Activated T-helper 17 cell treated with anti-CD3 and anti-CD28 coated beads, Interleukin-2, amount 50 U/mL, for 72 hours (primary cell): ENCODE measurements around the gene STK11. TPM values are rescaled to one million over a fixed set of nuclear protein-coding genes. Genes with fewer than 3 reads are reported as not detected.

Source experiments
- ATAC-seq: fragments of 150-1000 bp; cut with Tn5 transposase; replicated peaks from 2 replicates; pipeline ENCODE4 v1.10.0; 2021; ENCODE audit warnings: mild to moderate bottlenecking, moderate library complexity
- H3K27ac Mint-ChIP-seq: one replicate; pipeline ENCODE4 v1.8.0; 2022; ENCODE audit warnings: mixed read lengths
- H3K27me3 Mint-ChIP-seq: one replicate; pipeline ENCODE4 v1.8.0; 2022; ENCODE audit warnings: mixed read lengths
- H3K36me3 Mint-ChIP-seq: one replicate; pipeline ENCODE4 v1.8.0; 2022; ENCODE audit warnings: low read depth, mild to moderate bottlenecking, mixed read lengths
- H3K4me1 Mint-ChIP-seq: one replicate; pipeline ENCODE4 v1.8.0; 2022; ENCODE audit warnings: mixed read lengths
- H3K4me3 Mint-ChIP-seq: one replicate; pipeline ENCODE4 v1.8.0; 2022; ENCODE audit warnings: mild to moderate bottlenecking, mixed read lengths
- H3K9me3 Mint-ChIP-seq: one replicate; pipeline ENCODE4 v1.8.0; 2022; ENCODE audit warnings: mixed read lengths
- total RNA-seq, 2 donors: library from RNA; stranded (reverse); gene quantifications; one replicate each; pipeline ENCODE4 v1.2.3, GENCODE V29; 2022

STK11 gene
- total RNA-seq, 2 donors from 2014 or later, result 77.0 to 86.6 TPM

DNA sequence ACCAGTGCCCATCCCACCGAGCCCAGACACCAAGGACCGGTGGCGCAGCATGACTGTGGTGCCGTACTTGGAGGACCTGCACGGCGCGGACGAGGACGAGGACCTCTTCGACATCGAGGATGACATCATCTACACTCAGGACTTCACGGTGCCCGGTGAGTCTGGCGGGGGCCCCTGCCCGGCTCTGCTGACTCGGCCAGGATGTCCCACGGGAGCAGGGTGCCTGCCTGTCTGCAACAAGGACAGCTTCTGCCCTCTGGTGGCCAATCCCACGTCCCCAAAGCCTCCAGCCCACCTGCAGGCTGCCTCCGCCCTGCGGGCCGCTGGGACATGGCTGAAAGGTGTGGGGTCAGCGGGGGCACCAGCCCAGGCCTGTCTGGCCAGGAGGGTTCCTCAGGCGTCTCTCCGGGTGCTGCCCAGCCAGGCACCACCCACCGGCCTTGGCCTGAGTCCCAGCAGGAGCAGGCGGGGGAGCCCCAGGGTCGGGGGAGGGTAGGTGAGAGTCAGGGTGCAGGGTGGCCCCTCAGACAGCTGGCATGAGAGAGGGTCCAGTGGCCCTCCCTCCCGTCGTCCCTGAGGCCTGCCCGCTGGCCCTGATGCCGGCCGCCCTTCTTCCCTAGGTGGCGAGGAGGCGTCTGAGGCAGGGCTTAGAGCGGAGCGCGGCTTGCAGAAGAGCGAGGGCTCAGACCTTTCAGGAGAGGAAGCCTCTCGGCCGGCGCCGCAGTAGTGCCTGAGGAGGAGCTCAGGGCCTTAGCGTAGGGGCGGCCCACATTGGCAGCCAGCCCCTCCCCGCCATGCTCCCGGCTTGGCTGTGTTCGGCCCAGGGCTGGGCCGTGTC, 17.7 kb downstream of the STK11 start:
- Mint-ChIP-seq H3K9me3 (no peaks in the 10 kb centered on the region), H3K4me1 (no peaks in the 10 kb centered on the region), H3K27me3 (no peaks in the 10 kb centered on the region), H3K36me3 (peaks cover 5% of the 10 kb centered on the region), H3K27ac (no peak overlapping the region), H3K4me3 (no peak overlapping the region)
- peak; percentile 34 for ATAC-seq

DNA sequence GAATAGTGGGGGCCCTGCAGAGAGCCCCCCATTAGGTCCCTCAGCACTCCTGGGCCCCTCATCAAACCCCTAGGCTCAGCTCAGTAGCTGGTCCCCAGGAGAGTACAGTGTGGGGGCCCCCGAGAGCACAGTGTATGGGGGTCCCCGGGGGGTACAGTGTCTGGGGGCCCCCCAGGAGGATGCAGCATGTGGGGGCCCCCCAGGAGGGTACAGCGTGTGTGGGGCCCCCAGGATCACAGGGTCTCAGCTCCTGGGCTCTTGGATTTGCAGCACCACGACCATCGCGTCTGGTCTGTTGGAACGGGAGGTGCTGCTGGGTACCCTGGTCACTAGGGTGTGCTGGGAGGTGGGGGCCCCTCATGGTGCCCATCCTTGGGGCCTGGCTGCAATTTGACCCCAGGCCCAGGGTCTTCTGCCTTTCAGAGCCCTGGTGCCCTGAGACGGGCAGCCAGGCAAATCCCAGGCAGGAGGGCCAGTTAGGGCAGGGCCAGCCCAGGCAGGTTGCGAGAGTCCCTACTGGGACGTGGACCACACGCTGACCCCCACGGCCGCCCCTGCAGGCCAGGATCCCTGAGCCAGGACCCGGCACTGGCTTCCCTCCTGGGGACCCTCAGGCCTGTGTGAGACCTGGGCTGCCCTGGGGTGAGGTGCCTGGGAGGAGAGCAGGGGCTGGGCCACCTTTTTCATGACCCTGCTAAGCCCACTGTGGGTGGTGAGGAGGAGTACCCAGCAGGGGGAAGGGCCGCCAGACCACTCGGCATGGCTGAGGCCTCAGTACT, 18.7 kb downstream of the STK11 start:
- H3K4me3 Mint-ChIP-seq, result no peak overlapping the region
- ATAC-seq, result no peak

DNA sequence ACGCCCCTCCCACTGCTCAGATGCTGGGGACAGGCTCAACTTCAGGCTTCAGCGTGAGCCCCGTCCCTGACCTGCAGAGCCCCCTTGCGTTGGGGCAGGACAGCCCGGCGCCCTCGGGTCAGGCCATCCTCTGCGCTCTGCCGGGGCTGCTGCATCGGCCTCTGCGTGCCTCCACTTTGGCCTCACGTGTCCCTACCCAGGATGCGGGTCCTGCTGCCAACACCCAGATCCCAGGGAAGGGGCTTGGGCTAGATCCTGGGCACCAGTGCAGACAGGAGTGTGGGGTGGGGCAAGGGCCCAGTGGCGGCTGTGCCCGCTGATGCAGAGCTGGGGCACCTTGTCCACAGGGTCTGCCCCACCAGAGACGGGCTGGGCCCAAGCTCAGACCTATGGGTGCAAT, 19.3 kb downstream of the STK11 start:
- no peak for ATAC-seq
- H3K36me3 Mint-ChIP-seq, result peaks cover 5% of the 10 kb centered on the region
- no peak overlapping the region for H3K27ac Mint-ChIP-seq

More for the DNA sequence above, 18.7 kb downstream of the STK11 start:
- Mint-ChIP-seq H3K36me3 (peaks cover 5% of the 10 kb centered on the region), H3K27me3 (no peaks in the 10 kb centered on the region), H3K4me1 (no peaks in the 10 kb centered on the region), H3K9me3 (no peaks in the 10 kb centered on the region), H3K27ac (no peak overlapping the region)

DNA sequence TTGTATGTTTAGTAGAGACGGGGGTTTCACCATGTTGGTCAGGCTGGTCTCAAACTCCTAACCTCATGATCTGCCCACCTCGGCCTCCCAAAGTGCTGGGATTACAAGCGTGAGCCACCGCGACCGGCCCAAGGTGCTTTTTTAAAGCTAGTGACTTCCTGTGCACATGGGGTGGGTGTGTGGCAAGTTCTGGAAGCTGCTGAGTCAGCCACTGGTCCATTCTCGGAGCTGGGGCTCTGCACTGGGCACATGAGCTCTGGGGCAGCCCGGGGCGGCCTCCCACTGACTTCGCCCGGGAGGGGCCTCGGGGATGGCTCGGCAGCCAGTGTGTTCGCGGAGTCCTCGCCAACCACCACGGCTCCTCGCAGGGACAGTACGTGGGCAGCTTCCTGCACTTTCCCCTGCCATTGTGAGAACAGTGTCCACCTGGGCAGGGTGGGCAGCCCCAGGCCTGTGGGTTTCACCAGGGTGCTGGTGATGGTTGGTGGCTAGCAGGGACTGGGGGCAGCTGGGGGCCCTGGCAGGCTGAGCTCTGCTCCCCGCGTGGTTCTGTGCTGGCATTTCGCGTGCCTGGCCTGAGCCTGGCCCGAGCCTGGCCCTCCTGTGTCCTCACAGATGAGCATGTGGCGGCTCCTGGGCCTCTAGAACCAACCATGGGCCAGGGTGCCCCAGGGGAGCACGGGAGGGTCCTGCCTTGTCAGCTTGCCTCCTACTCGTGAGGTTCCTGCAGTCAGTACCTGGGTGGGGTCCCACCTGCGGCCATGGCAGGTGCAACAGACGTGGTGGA, 20.1 kb downstream of the STK11 start:
- ATAC-seq, result peak; percentile 42
- H3K36me3 Mint-ChIP-seq, result peaks cover 5% of the 10 kb centered on the region
- H3K9me3 Mint-ChIP-seq, result no peaks in the 10 kb centered on the region
- H3K4me1 Mint-ChIP-seq, result no peaks in the 10 kb centered on the region
- H3K4me3 Mint-ChIP-seq, result no peak overlapping the region
- H3K27me3 Mint-ChIP-seq, result no peaks in the 10 kb centered on the region
- no peak overlapping the region for H3K27ac Mint-ChIP-seq

More for the DNA sequence above, 19.3 kb downstream of the STK11 start:
- Mint-ChIP-seq H3K9me3 (no peaks in the 10 kb centered on the region), H3K4me1 (no peaks in the 10 kb centered on the region), H3K4me3 (no peak overlapping the region), H3K27me3 (no peaks in the 10 kb centered on the region)

DNA sequence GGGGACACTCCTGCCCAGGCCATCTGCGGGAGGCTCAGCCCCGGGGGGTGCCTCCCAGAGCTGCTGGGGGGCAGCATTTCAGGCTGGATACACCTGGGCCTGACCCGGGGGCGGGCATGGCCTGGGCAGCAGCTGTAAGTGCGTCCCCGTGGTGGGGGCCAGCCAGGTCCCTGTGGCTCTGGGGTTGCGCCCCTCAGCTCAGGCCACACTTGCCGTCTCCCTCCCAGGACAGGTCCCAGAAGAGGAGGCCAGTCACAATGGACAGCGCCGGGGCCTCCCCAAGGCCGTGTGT, 20.6 kb downstream of the STK11 start:
- no peak overlapping the region for H3K27ac Mint-ChIP-seq
- peaks cover 5% of the 10 kb centered on the region for H3K36me3 Mint-ChIP-seq
- no peaks in the 10 kb centered on the region for H3K9me3 Mint-ChIP-seq
- H3K4me3 Mint-ChIP-seq, result no peak overlapping the region
- ATAC-seq, result no peak
- no peaks in the 10 kb centered on the region for H3K4me1 Mint-ChIP-seq
- H3K27me3 Mint-ChIP-seq, result no peaks in the 10 kb centered on the region

DNA sequence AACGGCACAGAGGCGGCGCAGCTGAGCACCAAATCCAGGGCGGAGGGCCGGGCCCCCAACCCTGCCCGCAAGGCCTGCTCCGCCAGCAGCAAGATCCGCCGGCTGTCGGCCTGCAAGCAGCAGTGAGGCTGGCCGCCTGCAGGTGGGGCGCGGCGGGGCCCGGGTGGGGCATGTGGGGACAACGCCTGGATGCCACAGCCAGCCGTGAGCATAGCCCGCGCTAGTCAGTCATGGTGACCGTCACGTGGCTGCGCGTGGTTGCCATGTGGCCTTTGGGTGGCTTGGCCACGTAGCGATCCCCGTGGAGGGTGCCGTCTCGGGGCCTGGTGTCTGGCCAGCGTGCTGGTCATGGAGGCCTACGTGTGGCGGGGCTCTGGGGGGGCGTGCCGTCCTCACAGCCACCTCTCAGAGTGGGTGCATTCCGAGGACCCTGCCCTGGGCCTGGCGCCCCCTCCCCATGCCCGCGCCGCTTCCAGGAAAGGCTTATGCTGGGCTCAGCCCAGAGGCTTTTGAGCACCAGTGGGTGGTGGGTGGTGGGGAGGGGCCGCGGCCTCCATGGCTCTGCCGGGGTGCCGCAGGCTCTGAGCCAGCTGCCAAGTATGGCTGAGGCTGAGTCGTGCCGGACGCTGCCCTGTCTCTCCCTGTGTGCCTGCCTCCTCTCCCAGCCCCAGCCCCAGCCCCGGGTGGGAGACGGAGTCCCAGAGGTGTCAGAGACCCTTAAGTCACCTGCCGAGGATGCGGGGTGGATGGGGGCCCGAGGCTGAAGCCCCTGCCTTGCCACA, 21.1 kb downstream of the STK11 start:
- Mint-ChIP-seq H3K4me3 (no peak overlapping the region), H3K4me1 (no peaks in the 10 kb centered on the region), H3K27ac (no peak overlapping the region), H3K9me3 (no peaks in the 10 kb centered on the region), H3K36me3 (peaks cover 5% of the 10 kb centered on the region), H3K27me3 (no peaks in the 10 kb centered on the region)
- no peak for ATAC-seq

DNA sequence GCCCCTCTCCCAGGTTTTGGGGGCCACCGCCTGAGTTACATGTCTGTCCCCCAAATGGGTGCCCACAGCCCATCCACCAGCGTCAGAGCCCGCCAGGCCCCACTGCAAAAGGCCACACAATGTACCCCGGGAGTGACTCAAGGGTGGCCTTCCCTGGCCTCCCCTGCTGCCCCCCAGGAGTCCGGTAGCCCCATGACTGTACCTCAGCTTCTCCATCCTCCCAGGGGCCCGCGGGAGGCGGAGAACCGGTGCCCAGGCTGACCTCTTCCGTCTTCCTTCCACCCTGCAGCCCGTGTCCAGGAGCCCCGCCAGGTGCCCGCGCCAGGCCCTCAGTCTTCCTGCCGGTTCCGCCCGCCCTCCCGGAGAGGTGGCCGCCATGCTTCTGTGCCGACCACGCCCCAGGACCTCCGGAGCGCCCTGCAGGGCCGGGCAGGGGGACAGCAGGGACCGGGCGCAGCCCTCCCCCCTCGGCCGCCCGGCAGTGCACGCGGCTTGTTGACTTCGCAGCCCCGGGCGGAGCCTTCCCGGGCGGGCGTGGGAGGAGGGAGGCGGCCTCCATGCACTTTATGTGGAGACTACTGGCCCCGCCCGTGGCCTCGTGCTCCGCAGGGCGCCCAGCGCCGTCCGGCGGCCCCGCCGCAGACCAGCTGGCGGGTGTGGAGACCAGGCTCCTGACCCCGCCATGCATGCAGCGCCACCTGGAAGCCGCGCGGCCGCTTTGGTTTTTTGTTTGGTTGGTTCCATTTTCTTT, 21.9 kb downstream of the STK11 start:
- H3K4me3 Mint-ChIP-seq, result no peak overlapping the region
- no peaks in the 10 kb centered on the region for H3K27me3 Mint-ChIP-seq
- H3K4me1 Mint-ChIP-seq, result no peaks in the 10 kb centered on the region
- no peak overlapping the region for H3K27ac Mint-ChIP-seq
- H3K9me3 Mint-ChIP-seq, result no peaks in the 10 kb centered on the region
- no peak for ATAC-seq
- H3K36me3 Mint-ChIP-seq, result peaks cover 5% of the 10 kb centered on the region

DNA sequence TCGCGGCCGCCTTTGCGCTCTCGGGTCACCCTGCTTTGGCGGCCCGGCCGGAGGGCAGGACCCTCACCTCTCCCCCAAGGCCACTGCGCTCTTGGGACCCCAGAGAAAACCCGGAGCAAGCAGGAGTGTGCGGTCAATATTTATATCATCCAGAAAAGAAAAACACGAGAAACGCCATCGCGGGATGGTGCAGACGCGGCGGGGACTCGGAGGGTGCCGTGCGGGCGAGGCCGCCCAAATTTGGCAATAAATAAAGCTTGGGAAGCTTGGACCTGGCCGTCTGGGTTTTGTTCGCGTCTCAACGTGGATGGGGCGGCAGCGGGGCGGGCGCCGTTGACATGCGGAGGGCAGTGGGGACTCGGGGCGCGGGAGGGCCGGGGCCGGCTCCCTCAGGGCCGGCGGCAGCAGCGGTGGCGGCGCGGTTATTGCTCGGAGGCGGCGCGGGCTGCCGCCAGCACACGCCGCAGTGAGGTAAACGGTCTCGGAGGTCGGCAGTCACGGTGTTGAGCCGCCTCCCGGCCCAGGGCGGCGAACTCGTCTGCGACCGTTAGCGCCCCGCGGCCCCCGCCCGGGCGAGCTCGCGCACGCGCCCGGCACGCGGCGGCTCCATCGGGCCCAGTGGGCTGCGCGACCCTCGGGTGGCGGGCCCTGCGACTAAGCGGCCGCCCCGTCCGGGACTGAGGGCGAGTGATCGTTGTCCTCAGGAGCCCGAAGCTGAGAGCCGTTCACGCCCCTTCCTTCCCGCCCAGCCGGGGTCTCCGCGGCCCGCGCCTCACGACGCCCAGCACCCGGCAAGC, 22.8 kb downstream of the STK11 start:
- no peaks in the 10 kb centered on the region for H3K27me3 Mint-ChIP-seq
- no peaks in the 10 kb centered on the region for H3K4me1 Mint-ChIP-seq

DNA sequence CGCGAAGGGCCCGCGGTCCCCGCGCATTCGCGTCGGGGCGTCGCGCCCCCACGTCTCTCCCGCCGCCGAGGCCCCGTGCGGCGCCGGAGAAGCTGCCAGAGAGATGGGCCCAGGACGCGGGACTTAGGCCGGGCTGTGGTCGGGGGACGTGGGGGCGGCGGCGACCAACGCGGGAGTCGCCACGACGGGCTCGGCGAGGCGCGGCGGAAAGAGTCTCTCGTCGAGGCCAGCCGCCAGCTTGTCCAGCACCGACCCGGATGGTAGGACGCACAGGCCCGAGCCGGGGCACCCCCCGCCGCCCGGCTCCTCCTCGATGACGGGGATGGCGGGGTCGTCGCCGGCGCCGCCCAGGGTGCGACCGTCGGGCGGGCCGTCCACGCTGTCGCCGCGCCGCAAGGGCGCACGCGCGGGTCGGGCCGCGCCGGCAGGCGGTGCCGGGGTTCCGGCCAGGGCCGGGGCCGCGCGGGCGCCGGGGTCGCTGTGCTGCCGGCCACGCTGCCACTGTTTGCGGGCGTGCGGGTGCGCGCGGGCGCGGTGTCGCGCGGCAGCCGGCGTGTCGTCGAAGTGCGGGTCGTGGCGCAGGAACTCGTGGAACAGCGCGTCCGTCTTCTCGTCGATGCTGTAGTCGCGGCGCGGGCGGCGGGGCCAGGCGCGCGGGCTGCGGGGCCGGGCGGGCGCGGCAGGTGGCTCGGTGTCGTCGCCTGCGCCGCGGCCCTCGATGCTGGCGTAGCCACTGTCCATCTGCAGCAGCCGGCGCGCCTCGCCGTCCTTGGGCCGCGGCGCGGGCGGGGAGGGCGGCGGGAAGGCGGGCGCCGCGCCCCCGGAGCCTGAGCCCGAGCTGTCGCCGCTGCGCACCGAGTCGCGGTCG, 23.7 kb downstream of the STK11 start:
- Mint-ChIP-seq H3K27me3 (no peaks in the 10 kb centered on the region), H3K27ac (no peak overlapping the region), H3K36me3 (peaks cover 5% of the 10 kb centered on the region), H3K4me3 (no peak overlapping the region), H3K4me1 (no peaks in the 10 kb centered on the region), H3K9me3 (no peaks in the 10 kb centered on the region)
- ATAC-seq, result no peak

More for the DNA sequence above, 22.8 kb downstream of the STK11 start:
- no peak for ATAC-seq
- Mint-ChIP-seq H3K4me3 (no peak overlapping the region), H3K27ac (no peak overlapping the region), H3K36me3 (peaks cover 5% of the 10 kb centered on the region), H3K9me3 (no peaks in the 10 kb centered on the region)

DNA sequence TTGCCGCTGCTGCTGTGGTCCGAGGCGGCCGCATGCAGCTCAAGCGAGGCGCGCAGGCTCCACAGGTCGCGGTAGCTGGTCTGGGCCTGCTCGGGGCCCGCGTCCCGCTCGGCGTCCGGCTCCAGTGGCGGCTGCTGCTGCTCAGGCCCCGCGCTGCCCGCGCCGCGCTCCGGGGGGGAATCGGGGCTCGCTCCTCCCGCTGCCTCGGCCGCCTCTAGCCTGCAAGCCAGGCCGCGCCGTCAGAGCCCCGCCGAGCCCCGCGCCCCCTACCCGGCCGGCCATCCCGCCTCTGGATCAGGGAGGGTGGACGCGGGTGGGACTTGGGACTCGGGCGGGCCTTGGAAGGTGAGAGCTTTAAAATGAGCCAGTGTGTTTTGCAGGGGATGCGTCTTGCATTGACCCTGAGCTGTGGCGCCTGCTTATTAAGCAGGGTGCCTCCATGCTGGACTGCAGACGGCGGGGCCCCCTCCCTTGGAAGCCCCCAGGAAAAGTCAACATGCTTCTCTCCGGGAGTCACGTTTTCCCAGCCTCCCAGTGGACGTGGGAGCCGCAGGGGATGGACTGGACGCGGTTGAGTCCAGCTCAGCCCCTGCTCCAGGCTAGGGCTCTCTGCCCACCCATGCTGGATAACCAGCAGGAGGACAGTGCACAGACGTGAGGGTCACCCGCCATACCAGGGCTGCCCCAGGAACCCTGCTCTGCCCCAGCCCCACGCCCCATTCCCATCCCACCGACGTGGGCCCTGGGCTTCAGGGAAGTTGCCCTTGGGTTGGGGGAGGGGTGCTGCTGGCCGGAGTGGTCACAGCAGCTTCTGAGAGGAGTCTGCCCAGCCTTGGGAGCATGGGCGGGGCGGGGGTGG, 24.6 kb downstream of the STK11 start:
- no peak for ATAC-seq
- no peak overlapping the region for H3K4me3 Mint-ChIP-seq

DNA sequence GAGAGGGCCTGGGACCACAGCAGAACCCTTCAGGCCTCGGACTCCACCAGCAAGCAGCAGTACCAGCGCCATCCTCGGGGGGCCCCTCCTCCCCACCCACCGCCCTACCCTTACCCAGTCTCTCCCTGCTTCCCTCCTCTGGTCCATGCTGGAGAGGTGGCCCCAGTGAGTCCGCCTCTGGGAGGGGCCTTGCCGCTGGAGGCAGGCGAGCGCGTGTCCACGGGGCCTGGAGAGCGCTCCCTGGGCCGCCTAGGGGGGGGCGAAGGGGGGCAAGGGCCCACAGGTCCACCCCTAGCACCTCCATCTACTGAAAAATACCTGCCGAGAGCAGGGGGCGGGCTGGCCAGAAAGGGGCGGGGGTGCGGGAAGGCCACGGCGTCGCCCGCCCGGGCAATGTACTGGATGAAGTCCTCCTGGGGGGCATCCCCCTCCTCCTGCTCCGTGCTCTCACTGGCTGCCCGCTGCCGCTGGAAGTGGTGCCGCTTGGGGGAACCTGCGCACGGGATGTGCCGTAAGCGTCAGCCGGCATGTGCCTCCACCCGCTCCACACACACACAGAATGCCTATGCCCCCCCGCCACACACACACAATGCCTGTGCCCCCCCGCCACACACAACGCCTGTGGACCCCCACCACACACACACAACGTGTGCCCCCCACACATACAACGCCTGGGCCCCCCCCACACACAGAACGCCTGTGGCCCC, 25.4 kb downstream of the STK11 start:
- no peak overlapping the region for H3K4me3 Mint-ChIP-seq
- H3K27me3 Mint-ChIP-seq, result no peaks in the 10 kb centered on the region
- H3K27ac Mint-ChIP-seq, result no peak overlapping the region
- ATAC-seq, result no peak
- no peaks in the 10 kb centered on the region for H3K9me3 Mint-ChIP-seq
- peaks cover 5% of the 10 kb centered on the region for H3K36me3 Mint-ChIP-seq
- no peaks in the 10 kb centered on the region for H3K4me1 Mint-ChIP-seq

More for the DNA sequence above, 24.6 kb downstream of the STK11 start:
- Mint-ChIP-seq H3K4me1 (no peaks in the 10 kb centered on the region), H3K27ac (no peak overlapping the region), H3K27me3 (no peaks in the 10 kb centered on the region), H3K9me3 (no peaks in the 10 kb centered on the region), H3K36me3 (peaks cover 5% of the 10 kb centered on the region)
